Measurements from ENCODE around the gene PIEZO1.

- TF ChIP-seq CTCF (IDR thresholded peaks at IDR 0.05; ENCODE audit: insufficient read depth, low read depth, low read length), result no peak
- no peak for TF ChIP-seq EZH2 (IDR thresholded peaks at IDR 0.05; ENCODE audit: insufficient read depth, low read length)
Measured at GRCh38 chr16:88738151-88739084, 46.6 kb downstream of the PIEZO1 start.

Data from astrocyte (in vitro differentiated cells and primary cell).